Pulmonary artery endothelial cell (primary cell): ENCODE results near the gene SLC35B2. TPM values are rescaled to one million over a fixed set of nuclear protein-coding genes. Genes with fewer than 3 reads are reported as not detected.

Source experiments
- DNase-seq: peaks from one replicate; pipeline ENCODE4 v3.0.0-alpha.2; 2011; ENCODE audit warnings: low read depth, low spot score
- total RNA-seq: library from RNA; depleted of rRNA; stranded (reverse); fragments of >200 nt; gene quantifications from 2 replicates; pipeline ENCODE4 v1.2.3, GENCODE V29; 2014

Gene SLC35B2
- total RNA-seq, 1 donor from 2014 or later = 57.0 TPM

- DNase-seq = no peak
Measured at GRCh38 chr6:44269178-44269920, 12.0 kb upstream of the SLC35B2 start.

- no peak for DNase-seq
Measured at GRCh38 chr6:44268095-44268628, 10.8 kb upstream of the SLC35B2 start.

- no peak for DNase-seq
Measured at GRCh38 chr6:44267252-44267651, 9.9 kb upstream of the SLC35B2 start.

- no peak for DNase-seq
Measured at GRCh38 chr6:44266347-44266746, 9.0 kb upstream of the SLC35B2 start.

- no peak for DNase-seq
Measured at GRCh38 chr6:44265722-44266233, 8.4 kb upstream of the SLC35B2 start.

GRCh38 chr6:44265007-44265721 lies 7.8 kb upstream of the SLC35B2 start, which contains the start of gene NFKBIE:
Gene NFKBIE (minus strand): TSS chr6:44265551. CDS start chr6:44265346, 205 bp downstream.
- peak; percentile 65 for DNase-seq

GRCh38 chr6:44264154-44265006 lies 7.1 kb upstream of the SLC35B2 start:
- DNase-seq = no peak

- no peak for DNase-seq
Measured at GRCh38 chr6:44263354-44264100, 6.2 kb upstream of the SLC35B2 start.

- no peak for DNase-seq
Measured at GRCh38 chr6:44262467-44263353, 5.4 kb upstream of the SLC35B2 start.

GRCh38 chr6:44261581-44261980 lies 4.3 kb upstream of the SLC35B2 start:
- no peak for DNase-seq

- DNase-seq = no peak
Measured at GRCh38 chr6:44260451-44261297, 3.3 kb upstream of the SLC35B2 start.

- DNase-seq = no peak
Measured at GRCh38 chr6:44260011-44260410, 2.7 kb upstream of the SLC35B2 start.

- no peak for DNase-seq
Measured at GRCh38 chr6:44258921-44259320, 1.6 kb upstream of the SLC35B2 start.

- DNase-seq = no peak
Measured at GRCh38 chr6:44258325-44258863, 1.1 kb upstream of the SLC35B2 start.

- DNase-seq = no peak
Measured at GRCh38 chr6:44257753-44258324, 511 bp upstream of the SLC35B2 start.

- no peak for DNase-seq
Measured at GRCh38 chr6:44256775-44257024, 628 bp downstream of the SLC35B2 start.

GRCh38 chr6:44255871-44256774 lies 1.2 kb downstream of the SLC35B2 start:
- DNase-seq = no peak
